ENCODE measurements around the gene NCKAP5. TPM values are rescaled to one million over a fixed set of nuclear protein-coding genes. Genes with fewer than 3 reads are reported as not detected.

Gene NCKAP5
- polyA plus RNA-seq, 2 of the 4 experiments (the other 2 are of a cell fraction) = 3.0 to 4.1 TPM

DNA sequence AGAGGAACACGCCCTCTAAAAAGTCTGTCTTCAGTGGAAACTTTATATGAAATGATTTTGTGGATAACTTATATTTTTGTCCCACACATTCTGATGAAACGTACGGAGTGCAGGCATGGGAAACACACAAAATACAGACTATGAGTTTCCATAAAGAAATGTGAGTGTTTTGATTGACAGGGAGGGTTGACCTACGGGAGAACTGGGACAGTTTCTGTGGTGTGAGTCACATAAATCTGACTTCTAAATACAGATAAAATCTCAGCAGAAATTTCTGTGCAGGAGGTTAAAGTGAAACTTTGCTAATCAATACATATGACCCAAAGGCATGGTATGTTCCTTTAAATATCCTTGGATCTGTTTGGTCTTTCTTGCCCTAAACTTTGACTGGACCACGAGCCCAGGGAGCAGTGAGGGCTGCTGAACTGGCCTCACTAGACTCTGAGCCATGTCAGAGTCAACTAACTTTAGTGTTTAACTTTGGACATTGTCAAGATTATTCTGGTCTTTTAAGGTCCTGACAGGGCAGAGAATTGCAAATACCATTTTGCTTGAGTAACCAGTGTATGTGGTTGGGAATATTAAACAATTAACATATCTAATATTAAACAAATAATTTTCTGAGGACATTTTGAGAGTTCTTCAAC lies 691.4 kb downstream of the NCKAP5 start:
- CTCF ChIA-PET = no interaction called here
- Histone ChIP-seq H3K4me3 (no peak overlapping the region), H3K4me2 (no peak overlapping the region), H3K4me1 (no peaks in the 10 kb centered on the region), H3K9me3 (no peaks in the 10 kb centered on the region), H3K27ac (no peak overlapping the region)
- 54% methylated on average over 5 of the region's 5 CpGs for WGBS (ENCODE audit: missing lambda C conversion rate)
- ATAC-seq = no peak
- TF ChIP-seq, protein P1, sequence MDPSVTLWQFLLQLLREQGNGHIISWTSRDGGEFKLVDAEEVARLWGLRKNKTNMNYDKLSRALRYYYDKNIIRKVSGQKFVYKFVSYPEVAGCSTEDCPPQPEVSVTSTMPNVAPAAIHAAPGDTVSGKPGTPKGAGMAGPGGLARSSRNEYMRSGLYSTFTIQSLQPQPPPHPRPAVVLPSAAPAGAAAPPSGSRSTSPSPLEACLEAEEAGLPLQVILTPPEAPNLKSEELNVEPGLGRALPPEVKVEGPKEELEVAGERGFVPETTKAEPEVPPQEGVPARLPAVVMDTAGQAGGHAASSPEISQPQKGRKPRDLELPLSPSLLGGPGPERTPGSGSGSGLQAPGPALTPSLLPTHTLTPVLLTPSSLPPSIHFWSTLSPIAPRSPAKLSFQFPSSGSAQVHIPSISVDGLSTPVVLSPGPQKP (IDR thresholded peaks at IDR 0.05; ENCODE audit: low read depth, low read length) = no peak
- TF ChIP-seq POLR2AphosphoS2 (conservative IDR thresholded peaks at IDR 0.05; ENCODE audit: low read length) (no peak), FOSB (CRISPR knock-in tag; IDR thresholded peaks at IDR 0.05) (no peak)
- DNase-seq (ENCODE audit: low read depth in 1 of 2, low spot score in 1 of 2) = no peak
- FAIRE-seq = no peak
- POLR2A ChIA-PET = no interaction called here

DNA sequence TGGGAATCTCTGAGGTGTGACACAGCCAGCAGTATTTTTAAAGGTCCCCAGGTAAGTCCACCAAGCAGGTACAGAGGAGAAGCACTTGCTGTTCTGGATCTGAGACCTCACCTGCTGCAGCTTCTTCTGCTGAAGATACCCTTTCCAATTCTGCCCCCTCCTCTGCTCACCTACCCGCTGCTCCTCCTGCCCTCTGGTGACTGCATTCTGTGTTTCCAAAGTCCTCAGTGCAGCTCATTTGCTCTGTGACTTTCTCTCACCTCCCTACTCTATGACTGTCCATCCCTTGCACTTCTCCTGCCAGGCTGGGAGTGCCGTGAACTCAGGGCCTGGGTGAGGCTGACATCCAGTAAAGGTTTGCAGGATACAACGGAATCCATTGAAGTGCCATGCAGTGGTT lies 693.1 kb downstream of the NCKAP5 start:
- ATAC-seq = no peak

DNA sequence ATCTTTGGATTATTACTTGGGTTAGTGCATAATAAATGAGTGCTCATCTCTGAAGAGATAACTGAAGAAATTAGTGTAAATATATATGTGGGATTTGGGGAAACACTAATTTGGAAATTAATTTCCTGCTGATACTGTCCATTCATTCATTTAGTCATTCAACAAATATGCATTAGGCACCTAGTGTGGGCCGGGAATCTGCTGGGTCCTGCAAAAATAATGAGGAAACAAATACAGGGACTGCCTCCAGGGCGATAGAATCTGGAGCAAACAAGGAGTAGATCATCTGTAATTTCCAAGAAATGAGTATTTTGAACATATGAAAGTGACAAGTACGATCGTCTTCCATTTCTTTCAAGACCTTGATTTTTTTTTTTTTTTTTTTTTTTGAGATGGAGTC lies 694.5 kb downstream of the NCKAP5 start:
- H3K4me2 ChIP-seq = no peak overlapping the region
- ATAC-seq (no peak), FAIRE-seq (no peak), DNase-seq (ENCODE audit: low read depth in 1 of 2, low spot score in 1 of 2) (no peak)
- no peaks in the 10 kb centered on the region for H3K4me1 ChIP-seq
- TF ChIP-seq SMC3 (IDR thresholded peaks at IDR 0.05) = no peak
- no peak for TF ChIP-seq RFX5 (IDR thresholded peaks at IDR 0.05)
- TF ChIP-seq ZSCAN20 (CRISPR knock-in tag; IDR thresholded peaks at IDR 0.05) = no peak
- TF ChIP-seq BHLHE40 (IDR thresholded peaks at IDR 0.05; ENCODE audit: low read depth, low read length) = no peak
- TF ChIP-seq POLR2A (IDR thresholded peaks at IDR 0.05; ENCODE audit: low read length) = no peak
- TF ChIP-seq FOSB (CRISPR knock-in tag; IDR thresholded peaks at IDR 0.05) = no peak
- TF ChIP-seq RNF2 (IDR thresholded peaks at IDR 0.05; ENCODE audit: borderline replicate concordance, low read depth) = no peak
- TF ChIP-seq EHMT2 (IDR thresholded peaks at IDR 0.05; ENCODE audit: low read depth) = no peak
- no peak for TF ChIP-seq RCOR1 (IDR thresholded peaks at IDR 0.05; ENCODE audit: low read depth, low read length)
- TF ChIP-seq POLR2AphosphoS2 (conservative IDR thresholded peaks at IDR 0.05; ENCODE audit: low read length) = no peak
- TF ChIP-seq TFCP2L1 (CRISPR knock-in tag; IDR thresholded peaks at IDR 0.05) = no peak
- no peak for TF ChIP-seq HOXA7 (CRISPR knock-in tag; IDR thresholded peaks at IDR 0.05)
- no peak for TF ChIP-seq MAZ (IDR thresholded peaks at IDR 0.05; ENCODE audit: borderline replicate concordance, low read depth, low read length)
- TF ChIP-seq CBX2 (IDR thresholded peaks at IDR 0.05; ENCODE audit: borderline replicate concordance, low read depth) = no peak
- TF ChIP-seq JUNB (IDR thresholded peaks at IDR 0.05) = no peak
- no peak for TF ChIP-seq FOXS1 (CRISPR knock-in tag; IDR thresholded peaks at IDR 0.05)
- no peak for TF ChIP-seq JUN (IDR thresholded peaks at IDR 0.05)
- TF ChIP-seq NPAS2 (CRISPR knock-in tag; IDR thresholded peaks at IDR 0.05; ENCODE audit: borderline replicate concordance) = no peak
- H3K4me3 ChIP-seq = no peak overlapping the region
- CTCF ChIA-PET = interaction anchor here (0.8 kb wide), 1 partner anchor 327 kb away, joined by 3 read pairs; no protein-coding TSS in a partner anchor
- POLR2A ChIA-PET = no interaction called here
- no peak overlapping the region for H3K27ac ChIP-seq
- no peaks in the 10 kb centered on the region for H3K9me3 ChIP-seq
- 68% methylated on average over 4 of the region's 4 CpGs for WGBS (ENCODE audit: missing lambda C conversion rate)

More for the DNA sequence above, 693.1 kb downstream of the NCKAP5 start:
- Histone ChIP-seq H3K27ac (no peak overlapping the region), H3K4me1 (no peaks in the 10 kb centered on the region), H3K4me3 (no peak overlapping the region), H3K4me2 (no peak overlapping the region), H3K9me3 (no peaks in the 10 kb centered on the region)
- POLR2A ChIA-PET = no interaction called here
- TF ChIP-seq GATA3 (IDR thresholded peaks at IDR 0.05; ENCODE audit: borderline replicate concordance) = no peak
- no peak for TF ChIP-seq ZSCAN20 (CRISPR knock-in tag; IDR thresholded peaks at IDR 0.05)
- TF ChIP-seq, protein P1 (IDR thresholded peaks at IDR 0.05; ENCODE audit: low read depth, low read length) = no peak
- TF ChIP-seq, protein P2, sequence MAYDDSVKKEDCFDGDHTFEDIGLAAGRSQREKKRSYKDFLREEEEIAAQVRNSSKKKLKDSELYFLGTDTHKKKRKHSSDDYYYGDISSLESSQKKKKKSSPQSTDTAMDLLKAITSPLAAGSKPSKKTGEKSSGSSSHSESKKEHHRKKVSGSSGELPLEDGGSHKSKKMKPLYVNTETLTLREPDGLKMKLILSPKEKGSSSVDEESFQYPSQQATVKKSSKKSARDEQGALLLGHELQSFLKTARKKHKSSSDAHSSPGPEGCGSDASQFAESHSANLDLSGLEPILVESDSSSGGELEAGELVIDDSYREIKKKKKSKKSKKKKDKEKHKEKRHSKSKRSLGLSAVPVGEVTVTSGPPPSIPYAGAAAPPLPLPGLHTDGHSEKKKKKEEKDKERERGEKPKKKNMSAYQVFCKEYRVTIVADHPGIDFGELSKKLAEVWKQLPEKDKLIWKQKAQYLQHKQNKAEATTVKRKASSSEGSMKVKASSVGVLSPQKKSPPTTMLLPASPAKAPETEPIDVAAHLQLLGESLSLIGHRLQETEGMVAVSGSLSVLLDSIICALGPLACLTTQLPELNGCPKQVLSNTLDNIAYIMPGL (CRISPR knock-in tag; IDR thresholded peaks at IDR 0.05; ENCODE audit: borderline replicate concordance) = no peak
- no peak for TF ChIP-seq EHMT2 (IDR thresholded peaks at IDR 0.05; ENCODE audit: low read depth)
- no peak for TF ChIP-seq NPAS2 (CRISPR knock-in tag; IDR thresholded peaks at IDR 0.05; ENCODE audit: borderline replicate concordance)
- no peak for TF ChIP-seq SMC3 (IDR thresholded peaks at IDR 0.05)
- DNase-seq (ENCODE audit: low read depth in 1 of 2, low spot score in 1 of 2) = no peak
- WGBS (ENCODE audit: missing lambda C conversion rate) = 77% methylated on average over 3 of the region's 3 CpGs
- CTCF ChIA-PET = interaction anchor here (0.6 kb wide), 1 partner anchor 199 kb away, joined by 3 read pairs; no protein-coding TSS in a partner anchor
- no peak for FAIRE-seq

Data from A549 (cell line).